IMR-90 (cell line): ENCODE results near the gene HGFAC. TPM values are rescaled to one million over a fixed set of nuclear protein-coding genes. Genes with fewer than 3 reads are reported as not detected.

ENCODE experiments used
- ATAC-seq: fragments of 200-7000 bp; cut with Tn5 transposase; 2 replicates; pipeline ENCODE4 v1.9.1; 2020; ENCODE audit warnings: low read depth, mild to moderate bottlenecking, moderate library complexity
- BruUV-seq: library from RNA; stranded (reverse); fragments of 400-500 nt; replicated peaks from 2 replicates; lab custom pipeline; 2021; lab: Mats Ljungman, UMichigan
- CTCF ChIA-PET: fragments of 300-600 bp; formaldehyde crosslinking; extraction: SDS; loops from one replicate; lab custom pipeline; 2021; ENCODE audit warnings: antibody characterized with exemption; lab: Yijun Ruan, JAX
- POLR2A ChIA-PET: fragments of 300-600 bp; sonication (Branson Sonifier 250); formaldehyde crosslinking; loops from one replicate; lab custom pipeline; 2022; ENCODE audit warnings: antibody characterized with exemption; ENCODE audit not compliant: unreplicated experiment; lab: Charles Lee
- DNase-seq: peaks from one replicate; pipeline ENCODE4 v3.0.0; 2013
- H2AFZ ChIP-seq: replicated peaks from 2 replicates; pipeline ENCODE3; 2013; ENCODE audit warnings: low read length, mild to moderate bottlenecking; ENCODE audit not compliant: poor library complexity
- H2AK5ac ChIP-seq: 2 replicates; pipeline ENCODE4 v1.6.1; 2013; ENCODE audit warnings: low read depth, low read length, inconsistent platforms
- H2AK9ac ChIP-seq: replicated peaks from 2 replicates; pipeline ENCODE3; 2013; ENCODE audit warnings: mild to moderate bottlenecking, low read depth, low read length, moderate library complexity; ENCODE audit not compliant: poor library complexity
- H2BK120ac ChIP-seq: 2 replicates; pipeline ENCODE4 v1.6.1; 2013; ENCODE audit warnings: low read depth, low read length, inconsistent platforms
- H2BK15ac ChIP-seq: 3 replicates; pipeline ENCODE4 v1.6.1; 2013; ENCODE audit warnings: low read depth, low read length, inconsistent platforms
- H2BK20ac ChIP-seq: 2 replicates; pipeline ENCODE4 v1.6.1; 2013; ENCODE audit warnings: low read depth, mild to moderate bottlenecking, inconsistent platforms, low read length, moderate library complexity
- H2BK5ac ChIP-seq: 2 replicates; pipeline ENCODE4 v1.6.1; 2013; ENCODE audit warnings: mild to moderate bottlenecking, low read depth, low read length, inconsistent platforms; ENCODE audit not compliant: poor library complexity, severe bottlenecking
- H3K14ac ChIP-seq: replicated peaks from 2 replicates; pipeline ENCODE4 v1.6.1; 2013; ENCODE audit warnings: low read depth, low read length, inconsistent platforms
- H3K18ac ChIP-seq: 2 replicates; pipeline ENCODE4 v1.6.1; 2013; ENCODE audit warnings: low read depth, low read length, control low read depth
- H3K23ac ChIP-seq: 2 replicates; pipeline ENCODE4 v1.6.1; 2013; ENCODE audit warnings: low read depth, low read length, inconsistent platforms
- H3K27ac ChIP-seq: 2 replicates; pipeline ENCODE4 v1.5.1; 2013; ENCODE audit warnings: mild to moderate bottlenecking, control low read depth, low read length; ENCODE audit not compliant: insufficient read depth
- H3K27me3 ChIP-seq: 2 replicates; pipeline ENCODE4 v1.6.1; 2013; ENCODE audit warnings: low read length; ENCODE audit not compliant: control insufficient read depth, insufficient read depth
- H3K36me3 ChIP-seq: 2 replicates; pipeline ENCODE4 v1.6.1; 2013; ENCODE audit warnings: low read length, mixed read lengths; ENCODE audit not compliant: control insufficient read depth, insufficient read depth
- H3K4ac ChIP-seq: 2 replicates; pipeline ENCODE4 v1.6.1; 2013; ENCODE audit warnings: low read depth, low read length, inconsistent platforms
- H3K4me1 ChIP-seq: 2 replicates; pipeline ENCODE4 v1.6.1; 2013; ENCODE audit warnings: low read length, mixed read lengths; ENCODE audit not compliant: control insufficient read depth, insufficient read depth
- H3K4me2 ChIP-seq: 2 replicates; pipeline ENCODE4 v1.6.1; 2013; ENCODE audit warnings: low read depth, mild to moderate bottlenecking, control low read depth, low read length, moderate library complexity
- H3K4me3 ChIP-seq: 2 replicates; pipeline ENCODE4 v1.5.1; 2013; ENCODE audit warnings: low read depth, mild to moderate bottlenecking, control low read depth, low read length, moderate library complexity; ENCODE audit not compliant: insufficient read depth
- H3K56ac ChIP-seq: 2 replicates; pipeline ENCODE4 v1.6.1; 2013; ENCODE audit warnings: low read length, inconsistent platforms; ENCODE audit not compliant: insufficient read depth; ENCODE audit errors: extremely low read depth
- H3K79me1 ChIP-seq, 2 experiments: 2 replicates each; pipeline ENCODE4 v1.6.1; 2013; ENCODE audit warnings: low read length in 2 of 2, inconsistent platforms in 1 of 2, low read depth in 1 of 2
- H3K9ac ChIP-seq: 2 replicates; pipeline ENCODE4 v1.6.1; 2013; ENCODE audit warnings: low read depth, low read length, control low read depth
- H3K9me1 ChIP-seq: 2 replicates; pipeline ENCODE4 v1.6.1; 2013; ENCODE audit warnings: low read length, inconsistent platforms; ENCODE audit not compliant: insufficient read depth
- H3K9me3 ChIP-seq: 2 replicates; pipeline ENCODE4 v1.6.1; 2013; ENCODE audit warnings: low read length; ENCODE audit not compliant: control insufficient read depth, insufficient read depth
- H4K20me1 ChIP-seq: 2 replicates; pipeline ENCODE4 v1.6.1; 2013; ENCODE audit warnings: low read length, inconsistent platforms; ENCODE audit not compliant: insufficient read depth
- H4K5ac ChIP-seq: 2 replicates; pipeline ENCODE4 v1.6.1; 2013; ENCODE audit warnings: mild to moderate bottlenecking, low read depth, low read length, control low read depth
- H4K8ac ChIP-seq, 2 experiments: 2 replicates each; pipeline ENCODE4 v1.6.1; 2013; ENCODE audit warnings: low read depth in 2 of 2, low read length in 2 of 2, control low read depth in 1 of 2, inconsistent platforms in 1 of 2
- H4K91ac ChIP-seq: 2 replicates; pipeline ENCODE4 v1.6.1; 2013; ENCODE audit warnings: low read depth, low read length, inconsistent platforms; ENCODE audit not compliant: insufficient read depth
- CHD1 ChIP-seq: IDR thresholded peaks from 2 replicates; pipeline ENCODE4 v1.6.1; 2012; ENCODE audit warnings: low read depth, low read length, improper control_type of control experiment
- RCOR1 ChIP-seq: IDR thresholded peaks from 2 replicates; pipeline ENCODE4 v1.6.1; 2012; ENCODE audit warnings: mild to moderate bottlenecking, low read length, improper control_type of control experiment; ENCODE audit not compliant: insufficient replicate concordance
- whole genome bisulfite sequencing, 2 experiments: methylation state at CpG; one replicate each; pipeline versions ENCODE4 v1.1.5 to v1.1.7; 2013; ENCODE audit warnings: missing lambda C conversion rate in 2 of 2; ENCODE audit not compliant: insufficient read length in 1 of 2; ENCODE audit errors: extremely low coverage in 2 of 2; 5-methylcytosine and 5-hydroxymethylcytosine counted together
- dilution Hi-C: fragments of 300-500 bp; cut with HindIII; formaldehyde crosslinking; loops from one replicate; pipeline ENCODE4 v1.14.3; 2018; ENCODE audit warnings: low sequenced_read_pairs; ENCODE audit not compliant: unreplicated experiment
- in situ Hi-C: fragments of 300-500 bp; cut with MboI; formaldehyde crosslinking; loops from 3 replicates; pipeline ENCODE4 v1.14.3; 2019; ENCODE audit warnings: low sequenced_read_pairs, inconsistent platforms, mixed read lengths
- intact Hi-C: fragments of 100-400 bp; cut with micrococcal nuclease; formaldehyde crosslinking; loops from 2 replicates; pipeline ENCODE4 v1.10.0; 2022
- polyA plus RNA-seq, 3 experiments: library from polyadenylated mRNA; depleted of rRNA; stranded (reverse); fragments of >200 nt; gene quantifications; 2 replicates each; pipeline ENCODE4 v1.2.3, GENCODE V29; 2012; ENCODE audit warnings: low replicate concordance in 1 of 3
- total RNA-seq: library from RNA; depleted of rRNA; stranded (reverse); fragments of >200 nt; gene quantifications from 2 replicates; pipeline ENCODE4 v1.2.3, GENCODE V29; 2012

HGFAC gene
- total and polyA plus RNA-seq, 2 of the 4 experiments (the other 2 are of a cell fraction) = 0.05 TPM; not detected in 1

DNA sequence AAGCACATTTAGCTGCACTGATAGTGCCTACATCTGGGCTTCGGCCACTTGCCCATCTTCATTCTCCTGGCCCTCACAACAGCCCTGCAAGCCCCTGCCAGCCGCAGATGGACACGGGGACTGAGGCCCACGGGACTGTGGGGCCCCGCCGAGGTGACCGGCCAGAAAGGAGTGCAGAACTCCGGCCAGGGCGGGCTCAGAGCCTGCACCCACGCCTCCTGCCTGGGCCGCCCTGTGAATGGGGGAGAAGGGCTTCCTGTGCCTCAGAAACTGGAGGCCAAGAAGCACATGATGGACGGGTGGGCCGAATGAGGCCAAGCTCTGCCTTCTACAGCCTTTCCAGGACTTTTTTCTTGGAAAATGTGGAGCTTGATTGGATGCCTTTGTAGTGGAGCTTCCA is 35.7 kb upstream of the HGFAC start:
- WGBS, 2 experiments = 89% methylated on average over 7 of the region's 13 CpGs; no CpG with 5 or more reads in 1 of the 2 experiments
- no peak overlapping the region for H4K8ac ChIP-seq
- TF ChIP-seq RCOR1 (no peak), CHD1 (no peak)
- no peak for DNase-seq
- intact Hi-C loops = no loop called here
- H3K9me1 ChIP-seq = peaks cover 16% of the 10 kb centered on the region
- H3K79me1 ChIP-seq = peaks cover 4 to 14% of the 10 kb centered on the region in 2 experiments; a peak in 3 of 4 replicates
- no peak overlapping the region for H2BK20ac ChIP-seq
- H3K27me3 ChIP-seq = no peaks in the 10 kb centered on the region
- H3K4ac ChIP-seq = no peak overlapping the region
- no peak for ATAC-seq
- peaks cover 31% of the 10 kb centered on the region; the same call in 1 of the 2 replicates for H4K20me1 ChIP-seq
- H3K56ac ChIP-seq = no peak overlapping the region
- no peak overlapping the region for H2BK120ac ChIP-seq
- no TSS peak for BruUV-seq
- no peak overlapping the region for H3K4me3 ChIP-seq
- no peak overlapping the region for H2AK5ac ChIP-seq
- no peak overlapping the region for H2AFZ ChIP-seq
- in situ Hi-C loops = no loop called here
- no peaks in the 10 kb centered on the region; the same call in 1 of the 2 replicates for H3K36me3 ChIP-seq
- H3K27ac ChIP-seq = no peak overlapping the region
- H3K4me1 ChIP-seq = peaks cover 6% of the 10 kb centered on the region
- H2BK15ac ChIP-seq = no peak overlapping the region
- no peak overlapping the region for H3K14ac ChIP-seq
- no peak overlapping the region for H4K91ac ChIP-seq
- POLR2A ChIA-PET = no interaction called here
- H2AK9ac ChIP-seq = no peak overlapping the region
- H3K9ac ChIP-seq = no peak overlapping the region
- H3K9me3 ChIP-seq = peaks cover 7% of the 10 kb centered on the region
- dilution Hi-C loops = no loop called here
- H3K4me2 ChIP-seq = no peak overlapping the region
- no peak overlapping the region for H4K5ac ChIP-seq
- CTCF ChIA-PET = no interaction called here
- H3K18ac ChIP-seq = no peak overlapping the region
- H3K23ac ChIP-seq = no peak overlapping the region
- H2BK5ac ChIP-seq = no peak overlapping the region
